HepG2 (cell line): ENCODE results near the gene FGGY. TPM values are rescaled to one million over a fixed set of nuclear protein-coding genes. Genes with fewer than 3 reads are reported as not detected.

Source experiments
- BRCA1 ChIP-seq: sonication (generic); formaldehyde crosslinking; IDR thresholded peaks from 2 replicates; pipeline ENCODE4 v1.4.0; 2020; ENCODE audit warnings: missing genetic modification reagents
- E2F1 ChIP-seq: sonication (generic); formaldehyde crosslinking; IDR thresholded peaks from 2 replicates; pipeline ENCODE4 v1.5.0; 2020; ENCODE audit warnings: missing genetic modification reagents
- FUBP1 ChIP-seq: sonication (generic); formaldehyde crosslinking; IDR thresholded peaks from 2 replicates; pipeline ENCODE4 v1.5.1; 2020; ENCODE audit warnings: missing genetic modification reagents, mild to moderate bottlenecking, borderline replicate concordance
- HOMEZ ChIP-seq: IDR thresholded peaks from 2 replicates; pipeline ENCODE4 v1.6.1; 2016; ENCODE audit warnings: low read depth
- IKZF1 ChIP-seq: fragments of 450-650 bp; IDR thresholded peaks from 2 replicates; pipeline ENCODE4 v1.7.1; 2016
- JARID2 ChIP-seq: sonication (generic); formaldehyde crosslinking; IDR thresholded peaks from 2 replicates; pipeline ENCODE4 v1.8.1; 2023; ENCODE audit warnings: missing genetic modification reagents, inconsistent platforms; ENCODE audit not compliant: insufficient replicate concordance
- MLX ChIP-seq: IDR thresholded peaks from 2 replicates; pipeline ENCODE4 v1.6.1; 2016
- NAIF1 ChIP-seq: sonication (generic); formaldehyde crosslinking; IDR thresholded peaks from 2 replicates; pipeline ENCODE4 v1.5.0; 2020; ENCODE audit warnings: mild to moderate bottlenecking, missing genetic modification reagents, borderline replicate concordance
- RARA ChIP-seq: IDR thresholded peaks from 2 replicates; pipeline ENCODE4 v1.6.1; 2016; ENCODE audit warnings: missing genetic modification reagents, missing compliant biosample characterization
- RFXAP ChIP-seq: sonication (generic); formaldehyde crosslinking; IDR thresholded peaks from 2 replicates; pipeline ENCODE4 v1.4.0; 2020; ENCODE audit warnings: missing genetic modification reagents, borderline replicate concordance
- TBX2 ChIP-seq: sonication (generic); formaldehyde crosslinking; IDR thresholded peaks from 2 replicates; pipeline ENCODE4 v1.5.0; 2020; ENCODE audit warnings: missing genetic modification reagents, mild to moderate bottlenecking, borderline replicate concordance
- XBP1 ChIP-seq: sonication (generic); formaldehyde crosslinking; IDR thresholded peaks from 2 replicates; pipeline ENCODE4 v1.5.0; 2020; ENCODE audit warnings: missing genetic modification reagents
- ZBTB37 ChIP-seq: sonication (generic); formaldehyde crosslinking; IDR thresholded peaks from 2 replicates; pipeline ENCODE4 v1.4.0; 2020; ENCODE audit warnings: mild to moderate bottlenecking, missing genetic modification reagents
- ZBTB7A ChIP-seq: sonication (generic); formaldehyde crosslinking; IDR thresholded peaks from 2 replicates; pipeline ENCODE4 v1.8.0; 2022; ENCODE audit warnings: mild to moderate bottlenecking, missing genetic modification reagents
- ZBTB7B ChIP-seq: sonication (generic); formaldehyde crosslinking; IDR thresholded peaks from 2 replicates; pipeline ENCODE4 v1.4.0; 2020; ENCODE audit warnings: missing genetic modification reagents
- ZNF12 ChIP-seq: sonication (generic); formaldehyde crosslinking; IDR thresholded peaks from 2 replicates; pipeline ENCODE4 v1.5.0; 2020; ENCODE audit warnings: missing genetic modification reagents
- ZNF460 ChIP-seq: sonication (generic); formaldehyde crosslinking; IDR thresholded peaks from 2 replicates; pipeline ENCODE4 v1.5.1; 2020; ENCODE audit warnings: missing genetic modification reagents, mild to moderate bottlenecking, borderline replicate concordance
- ZNF547 ChIP-seq: sonication (generic); formaldehyde crosslinking; IDR thresholded peaks from 2 replicates; pipeline ENCODE4 v1.5.1; 2020; ENCODE audit warnings: mild to moderate bottlenecking, missing genetic modification reagents
- ZSCAN29 ChIP-seq: sonication (generic); formaldehyde crosslinking; conservative IDR thresholded peaks from 2 replicates; pipeline ENCODE4 v1.4.0; 2020; ENCODE audit warnings: mild to moderate bottlenecking, missing genetic modification reagents
- ZSCAN30 ChIP-seq: sonication (generic); formaldehyde crosslinking; IDR thresholded peaks from 2 replicates; pipeline ENCODE4 v1.5.0; 2020; ENCODE audit warnings: mild to moderate bottlenecking, missing genetic modification reagents
- polyA plus RNA-seq, 8 experiments: library from polyadenylated mRNA; depleted of rRNA in 3 of 8; stranded (reverse) in 7 of 8; unstranded in 1 of 8; fragments of >200 nt; fragmentation: Illumina TruSeq in 4 of 8; extraction: Trizol in 4 of 8; gene quantifications; 2 replicates each; pipeline versions ENCODE4 v1.2.1 to v1.2.3, GENCODE V29; 2011 to 2016; ENCODE audit warnings: low read depth in 4 of 8, missing spikeins in 1 of 8, mixed read lengths in 1 of 8; ENCODE audit not compliant: insufficient read depth in 1 of 8
- total RNA-seq, 5 experiments: library from RNA; depleted of rRNA; stranded (reverse); fragments of >200 nt; fragmentation: Illumina TruSeq; extraction: Trizol; gene quantifications; 2 replicates each; pipeline ENCODE4 v1.2.3, GENCODE V29; 2016; ENCODE audit warnings: low read depth in 1 of 5
- TF ChIP-seq, protein P1 (sequence below): fragments of 450-650 bp; IDR thresholded peaks from 2 replicates; pipeline ENCODE4 v1.6.1; 2017

The FGGY gene
- total and polyA plus RNA-seq, 2 of the 13 experiments (the other 11 are each of a cell fraction or from before 2014, with no cell fraction given) = 15.7 to 27.5 TPM

- no peak for TF ChIP-seq E2F1
- no peak for TF ChIP-seq BRCA1
- no peak for TF ChIP-seq ZSCAN30
- TF ChIP-seq JARID2 = no peak
- TF ChIP-seq FUBP1 (CRISPR knock-in tag) = no peak
- no peak for TF ChIP-seq ZBTB7B
- TF ChIP-seq, protein P1, sequence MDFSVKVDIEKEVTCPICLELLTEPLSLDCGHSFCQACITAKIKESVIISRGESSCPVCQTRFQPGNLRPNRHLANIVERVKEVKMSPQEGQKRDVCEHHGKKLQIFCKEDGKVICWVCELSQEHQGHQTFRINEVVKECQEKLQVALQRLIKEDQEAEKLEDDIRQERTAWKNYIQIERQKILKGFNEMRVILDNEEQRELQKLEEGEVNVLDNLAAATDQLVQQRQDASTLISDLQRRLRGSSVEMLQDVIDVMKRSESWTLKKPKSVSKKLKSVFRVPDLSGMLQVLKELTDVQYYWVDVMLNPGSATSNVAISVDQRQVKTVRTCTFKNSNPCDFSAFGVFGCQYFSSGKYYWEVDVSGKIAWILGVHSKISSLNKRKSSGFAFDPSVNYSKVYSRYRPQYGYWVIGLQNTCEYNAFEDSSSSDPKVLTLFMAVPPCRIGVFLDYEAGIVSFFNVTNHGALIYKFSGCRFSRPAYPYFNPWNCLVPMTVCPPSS = no peak
- TF ChIP-seq RFXAP = no peak
- peak; percentile 39; the same call in 1 of the 2 replicates for TF ChIP-seq TBX2
- TF ChIP-seq ZNF460 (CRISPR knock-in tag) = no peak
- 0 out of 2 replicates have a peak, but pooled peaks have one; percentile 25 for TF ChIP-seq ZNF12 (CRISPR knock-in tag)
- no peak for TF ChIP-seq ZNF547 (CRISPR knock-in tag)
- no peak for TF ChIP-seq IKZF1
- no peak for TF ChIP-seq ZSCAN29 (CRISPR knock-in tag)
- TF ChIP-seq RARA (CRISPR knock-in tag) = no peak
- TF ChIP-seq MLX = no peak
- no peak for TF ChIP-seq XBP1 (CRISPR knock-in tag)
- TF ChIP-seq HOMEZ (CRISPR knock-in tag) = no peak
- TF ChIP-seq ZBTB7A (CRISPR knock-in tag) = no peak
- no peak for TF ChIP-seq ZBTB37 (CRISPR knock-in tag)
- TF ChIP-seq NAIF1 (CRISPR knock-in tag) = peak; percentile 69; the same call in 1 of the 2 replicates
Measured at GRCh38 chr1:59759156-59759925, 462.4 kb downstream of the FGGY start (continued).
